Spleen (tissue), 7 donors: ENCODE measurements around the gene GBE1.

ENCODE experiments used
- POLR2A ChIP-seq, 3 donors: fragments of 450-650 bp; IDR thresholded peaks; one replicate each; pipeline ENCODE4 v1.5.1; 2017; ENCODE audit warnings: antibody characterized with exemption in 3 of 3, mild to moderate bottlenecking in 1 of 3
- POLR2AphosphoS5 ChIP-seq, 3 donors: sonication (generic); formaldehyde crosslinking; IDR thresholded peaks; one replicate each; pipeline ENCODE4 v1.5.1; 2017; ENCODE audit warnings: antibody characterized with exemption in 3 of 3
- TF ChIP-seq, protein P1 (sequence below), 11 experiments: fragments of 200-600 bp in 7 of 11; fragments of 450-650 bp in 4 of 11; sonication (generic) in 4 of 11; IDR thresholded peaks in 8 of 11; conservative IDR thresholded peaks in 3 of 11; 1 replicate in 7 of 11; 2 replicates in 4 of 11; pipeline versions ENCODE4 v1.4.0 to v1.8.0; 2016 to 2021; ENCODE audit warnings: antibody characterized with exemption in 11 of 11, inconsistent platforms in 4 of 11, mild to moderate bottlenecking in 1 of 11
- donor health status: DM: no; HTN: no; CAD: no; lungs with moderate emphysema.
- donor health status: DM: no; HTN: no; CAD: no.
- donor health status: DM: no; HTN: no; CAD: no.

DNA sequence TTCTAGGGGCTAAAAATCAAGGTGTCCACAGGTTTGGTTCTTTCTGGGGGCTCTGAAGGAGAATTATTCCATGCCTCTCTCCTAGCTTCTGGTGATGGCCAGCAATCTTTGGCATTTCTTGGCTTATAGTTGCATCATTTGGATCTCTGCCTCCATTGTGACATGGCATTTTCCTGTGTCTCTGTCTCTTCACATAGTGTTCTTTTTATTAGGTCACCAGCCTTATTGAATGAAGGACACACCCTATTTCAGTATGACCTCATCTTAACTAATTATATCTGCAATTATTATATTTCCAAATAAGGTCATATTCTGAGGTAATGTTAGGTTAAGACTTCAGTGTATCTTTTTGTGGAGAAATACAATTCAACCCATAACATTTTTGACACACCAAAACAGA, 3.2 kb upstream of the GBE1 start:
- TF ChIP-seq POLR2A (IDR thresholded peaks at IDR 0.05) (no peak), POLR2AphosphoS5 (IDR thresholded peaks at IDR 0.05) (no peak)
- TF ChIP-seq, protein P1, sequence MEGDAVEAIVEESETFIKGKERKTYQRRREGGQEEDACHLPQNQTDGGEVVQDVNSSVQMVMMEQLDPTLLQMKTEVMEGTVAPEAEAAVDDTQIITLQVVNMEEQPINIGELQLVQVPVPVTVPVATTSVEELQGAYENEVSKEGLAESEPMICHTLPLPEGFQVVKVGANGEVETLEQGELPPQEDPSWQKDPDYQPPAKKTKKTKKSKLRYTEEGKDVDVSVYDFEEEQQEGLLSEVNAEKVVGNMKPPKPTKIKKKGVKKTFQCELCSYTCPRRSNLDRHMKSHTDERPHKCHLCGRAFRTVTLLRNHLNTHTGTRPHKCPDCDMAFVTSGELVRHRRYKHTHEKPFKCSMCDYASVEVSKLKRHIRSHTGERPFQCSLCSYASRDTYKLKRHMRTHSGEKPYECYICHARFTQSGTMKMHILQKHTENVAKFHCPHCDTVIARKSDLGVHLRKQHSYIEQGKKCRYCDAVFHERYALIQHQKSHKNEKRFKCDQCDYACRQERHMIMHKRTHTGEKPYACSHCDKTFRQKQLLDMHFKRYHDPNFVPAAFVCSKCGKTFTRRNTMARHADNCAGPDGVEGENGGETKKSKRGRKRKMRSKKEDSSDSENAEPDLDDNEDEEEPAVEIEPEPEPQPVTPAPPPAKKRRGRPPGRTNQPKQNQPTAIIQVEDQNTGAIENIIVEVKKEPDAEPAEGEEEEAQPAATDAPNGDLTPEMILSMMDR (IDR thresholded peaks at IDR 0.05 in 8 of 11, conservative IDR thresholded peaks at IDR 0.05 in 3 of 11) = no peak
